ENCODE data around the gene TCHP. TPM values are rescaled to one million over a fixed set of nuclear protein-coding genes. Genes with fewer than 3 reads are reported as not detected.

The TCHP gene
- total and polyA plus RNA-seq, 2 experiments from 2014 or later: 3.1 to 6.2 TPM

DNA sequence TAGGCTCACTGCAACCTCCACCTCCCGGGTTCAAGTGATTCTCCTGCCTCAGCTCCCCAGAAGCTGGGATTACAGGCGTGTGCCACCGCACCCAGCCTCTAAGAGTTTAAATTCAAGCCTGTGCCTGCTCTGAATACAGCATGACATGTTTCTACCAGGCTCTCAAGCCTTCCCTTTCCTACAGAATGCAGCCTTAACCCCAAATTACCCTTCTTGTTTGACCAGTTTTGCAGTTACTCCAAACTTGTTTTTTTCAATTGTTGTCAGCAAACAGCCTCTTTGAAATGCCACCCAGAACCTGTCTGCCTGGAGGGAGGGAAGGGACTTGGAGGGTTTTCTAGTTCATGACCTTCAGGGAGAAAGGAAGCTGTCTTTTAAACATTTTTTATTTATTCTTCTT is 35.2 kb upstream of the TCHP start:
- no peak overlapping the region for H3K4me3 ChIP-seq
- DNase-seq (ENCODE audit: low spot score): peak; percentile 44
- Mint-ChIP-seq H3K27ac (no peak overlapping the region), H3K4me1 (peaks cover 12% of the 10 kb centered on the region), H3K36me3 (ENCODE audit: low read depth) (no peaks in the 10 kb centered on the region), H3K27me3 (ENCODE audit: insufficient read depth, low read depth, poor library complexity) (peaks cover 5% of the 10 kb centered on the region), H3K9me3 (no peaks in the 10 kb centered on the region), H3K4me3 (0 out of 3 replicates have a peak overlapping the region, but pooled peaks have one; percentile 7)
- no peak overlapping the region for H2AFZ ChIP-seq
- H4K20me1 ChIP-seq (replicated peaks; ENCODE audit: insufficient read depth): peaks cover 17% of the 10 kb centered on the region; the same call in 1 of the 2 replicates
- TF ChIP-seq, protein P1, sequence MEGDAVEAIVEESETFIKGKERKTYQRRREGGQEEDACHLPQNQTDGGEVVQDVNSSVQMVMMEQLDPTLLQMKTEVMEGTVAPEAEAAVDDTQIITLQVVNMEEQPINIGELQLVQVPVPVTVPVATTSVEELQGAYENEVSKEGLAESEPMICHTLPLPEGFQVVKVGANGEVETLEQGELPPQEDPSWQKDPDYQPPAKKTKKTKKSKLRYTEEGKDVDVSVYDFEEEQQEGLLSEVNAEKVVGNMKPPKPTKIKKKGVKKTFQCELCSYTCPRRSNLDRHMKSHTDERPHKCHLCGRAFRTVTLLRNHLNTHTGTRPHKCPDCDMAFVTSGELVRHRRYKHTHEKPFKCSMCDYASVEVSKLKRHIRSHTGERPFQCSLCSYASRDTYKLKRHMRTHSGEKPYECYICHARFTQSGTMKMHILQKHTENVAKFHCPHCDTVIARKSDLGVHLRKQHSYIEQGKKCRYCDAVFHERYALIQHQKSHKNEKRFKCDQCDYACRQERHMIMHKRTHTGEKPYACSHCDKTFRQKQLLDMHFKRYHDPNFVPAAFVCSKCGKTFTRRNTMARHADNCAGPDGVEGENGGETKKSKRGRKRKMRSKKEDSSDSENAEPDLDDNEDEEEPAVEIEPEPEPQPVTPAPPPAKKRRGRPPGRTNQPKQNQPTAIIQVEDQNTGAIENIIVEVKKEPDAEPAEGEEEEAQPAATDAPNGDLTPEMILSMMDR (conservative IDR thresholded peaks at IDR 0.05; ENCODE audit: low read depth in 2 of 2): no peak
- no peak for TF ChIP-seq ZNF331 (CRISPR knock-in tag; IDR thresholded peaks at IDR 0.05; ENCODE audit: low read depth)
- TF ChIP-seq JUNB (IDR thresholded peaks at IDR 0.05; ENCODE audit: unreplicated experiment): no peak
- H3K36me3 ChIP-seq (ENCODE audit: insufficient read depth): no peaks in the 10 kb centered on the region
- no peaks in the 10 kb centered on the region for H3K9me2 ChIP-seq (ENCODE audit: insufficient read depth)
- peaks cover 13% of the 10 kb centered on the region for H3K79me2 ChIP-seq (replicated peaks; ENCODE audit: insufficient read depth)
- no peak overlapping the region for H3K4me2 ChIP-seq
- no peaks in the 10 kb centered on the region for H3K4me1 ChIP-seq (ENCODE audit: insufficient read depth)
- H3K27ac ChIP-seq (ENCODE audit: low read depth): no peak overlapping the region
- ATAC-seq: peak; percentile 43; the same call in 2 of the 3 replicates
- no peaks in the 10 kb centered on the region for H3F3A ChIP-seq (replicated peaks; ENCODE audit: low read depth)
- H3K27me3 ChIP-seq (ENCODE audit: insufficient read depth): no peaks in the 10 kb centered on the region

DNA sequence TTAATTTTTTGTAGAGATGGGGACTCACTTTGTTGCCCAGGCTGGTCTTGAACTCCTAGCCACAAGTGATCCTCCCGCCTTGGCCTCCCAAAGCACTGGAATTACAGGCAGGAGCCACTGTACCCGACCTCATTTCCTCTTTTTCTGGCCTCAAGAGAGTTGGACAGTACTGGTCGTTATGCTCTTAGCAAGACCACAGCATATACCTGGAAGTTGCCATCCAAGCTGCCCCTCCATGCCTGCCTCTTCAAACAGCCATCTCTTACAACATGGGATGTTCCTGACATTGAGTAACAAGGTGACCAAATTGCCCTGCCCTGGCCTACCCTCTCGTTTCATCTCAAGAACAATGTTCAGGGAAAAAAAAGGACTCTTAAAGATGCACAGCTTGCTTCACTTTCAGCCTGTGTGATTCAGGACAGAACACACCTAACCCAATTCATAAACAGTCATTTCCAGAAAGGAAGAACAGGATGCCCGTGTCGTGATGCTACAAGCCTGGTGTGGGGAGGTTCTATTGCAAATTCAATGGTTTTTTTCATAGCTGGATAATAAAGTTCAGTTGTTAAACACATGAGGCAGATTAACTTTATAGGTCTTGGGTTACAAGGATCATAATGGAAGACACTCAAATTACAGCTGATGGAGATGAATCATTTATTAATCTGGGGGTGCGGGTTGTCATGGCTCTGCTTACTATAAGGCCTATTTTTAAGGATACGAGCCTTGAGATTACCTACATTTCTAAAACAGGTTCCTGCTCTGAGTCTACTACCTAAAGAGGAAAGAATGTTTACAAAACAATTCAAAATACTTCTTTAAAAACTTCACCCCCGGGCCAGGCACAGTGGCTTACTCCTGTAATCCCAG is 31.7 kb upstream of the TCHP start:
- no peak overlapping the region for H2AFZ ChIP-seq
- H3F3A ChIP-seq (replicated peaks; ENCODE audit: low read depth): 0 out of 2 replicates have a peak, but pooled peaks cover 3% of the 10 kb centered on the region
- peaks cover 9% of the 10 kb centered on the region for H3K4me1 ChIP-seq (ENCODE audit: insufficient read depth)
- peaks cover 36% of the 10 kb centered on the region for H3K79me2 ChIP-seq (replicated peaks; ENCODE audit: insufficient read depth)
- H3K27me3 ChIP-seq (ENCODE audit: insufficient read depth): no peaks in the 10 kb centered on the region
- H3K27ac ChIP-seq (ENCODE audit: low read depth): no peak overlapping the region
- no peak for DNase-seq (ENCODE audit: low spot score)
- no peaks in the 10 kb centered on the region for H3K36me3 ChIP-seq (ENCODE audit: insufficient read depth)
- Mint-ChIP-seq H3K4me3 (no peak overlapping the region), H3K9me3 (no peaks in the 10 kb centered on the region), H3K27me3 (ENCODE audit: insufficient read depth, low read depth, poor library complexity) (peaks cover 5% of the 10 kb centered on the region), H3K4me1 (peaks cover 28% of the 10 kb centered on the region), H3K27ac (no peak overlapping the region), H3K36me3 (ENCODE audit: low read depth) (peaks cover 5% of the 10 kb centered on the region; the same call in 2 of the 3 replicates)
- H3K4me3 ChIP-seq: no peak overlapping the region
- ATAC-seq: no peak
- no peaks in the 10 kb centered on the region for H3K9me2 ChIP-seq (ENCODE audit: insufficient read depth)
- no peak overlapping the region for H3K4me2 ChIP-seq
- H4K20me1 ChIP-seq (replicated peaks; ENCODE audit: insufficient read depth): peaks cover 11% of the 10 kb centered on the region; the same call in 1 of the 2 replicates
- TF ChIP-seq JUNB (IDR thresholded peaks at IDR 0.05; ENCODE audit: unreplicated experiment) (no peak), NANOG (IDR thresholded peaks at IDR 0.05; ENCODE audit: borderline replicate concordance) (no peak), ZNF331 (CRISPR knock-in tag; IDR thresholded peaks at IDR 0.05; ENCODE audit: low read depth) (no peak), ZNF114 (CRISPR knock-in tag; IDR thresholded peaks at IDR 0.05) (no peak), CREB1 (CRISPR knock-in tag; IDR thresholded peaks at IDR 0.05; ENCODE audit: low read depth) (no peak), POLR2AphosphoS5 (IDR thresholded peaks at IDR 0.05; ENCODE audit: low read depth) (no peak), EZH2phosphoT487 (IDR thresholded peaks at IDR 0.05; ENCODE audit: unreplicated experiment) (no peak)
- TF ChIP-seq, protein P2, sequence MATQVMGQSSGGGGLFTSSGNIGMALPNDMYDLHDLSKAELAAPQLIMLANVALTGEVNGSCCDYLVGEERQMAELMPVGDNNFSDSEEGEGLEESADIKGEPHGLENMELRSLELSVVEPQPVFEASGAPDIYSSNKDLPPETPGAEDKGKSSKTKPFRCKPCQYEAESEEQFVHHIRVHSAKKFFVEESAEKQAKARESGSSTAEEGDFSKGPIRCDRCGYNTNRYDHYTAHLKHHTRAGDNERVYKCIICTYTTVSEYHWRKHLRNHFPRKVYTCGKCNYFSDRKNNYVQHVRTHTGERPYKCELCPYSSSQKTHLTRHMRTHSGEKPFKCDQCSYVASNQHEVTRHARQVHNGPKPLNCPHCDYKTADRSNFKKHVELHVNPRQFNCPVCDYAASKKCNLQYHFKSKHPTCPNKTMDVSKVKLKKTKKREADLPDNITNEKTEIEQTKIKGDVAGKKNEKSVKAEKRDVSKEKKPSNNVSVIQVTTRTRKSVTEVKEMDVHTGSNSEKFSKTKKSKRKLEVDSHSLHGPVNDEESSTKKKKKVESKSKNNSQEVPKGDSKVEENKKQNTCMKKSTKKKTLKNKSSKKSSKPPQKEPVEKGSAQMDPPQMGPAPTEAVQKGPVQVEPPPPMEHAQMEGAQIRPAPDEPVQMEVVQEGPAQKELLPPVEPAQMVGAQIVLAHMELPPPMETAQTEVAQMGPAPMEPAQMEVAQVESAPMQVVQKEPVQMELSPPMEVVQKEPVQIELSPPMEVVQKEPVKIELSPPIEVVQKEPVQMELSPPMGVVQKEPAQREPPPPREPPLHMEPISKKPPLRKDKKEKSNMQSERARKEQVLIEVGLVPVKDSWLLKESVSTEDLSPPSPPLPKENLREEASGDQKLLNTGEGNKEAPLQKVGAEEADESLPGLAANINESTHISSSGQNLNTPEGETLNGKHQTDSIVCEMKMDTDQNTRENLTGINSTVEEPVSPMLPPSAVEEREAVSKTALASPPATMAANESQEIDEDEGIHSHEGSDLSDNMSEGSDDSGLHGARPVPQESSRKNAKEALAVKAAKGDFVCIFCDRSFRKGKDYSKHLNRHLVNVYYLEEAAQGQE (IDR thresholded peaks at IDR 0.05; ENCODE audit: unreplicated experiment): no peak
- TF ChIP-seq, protein P3, sequence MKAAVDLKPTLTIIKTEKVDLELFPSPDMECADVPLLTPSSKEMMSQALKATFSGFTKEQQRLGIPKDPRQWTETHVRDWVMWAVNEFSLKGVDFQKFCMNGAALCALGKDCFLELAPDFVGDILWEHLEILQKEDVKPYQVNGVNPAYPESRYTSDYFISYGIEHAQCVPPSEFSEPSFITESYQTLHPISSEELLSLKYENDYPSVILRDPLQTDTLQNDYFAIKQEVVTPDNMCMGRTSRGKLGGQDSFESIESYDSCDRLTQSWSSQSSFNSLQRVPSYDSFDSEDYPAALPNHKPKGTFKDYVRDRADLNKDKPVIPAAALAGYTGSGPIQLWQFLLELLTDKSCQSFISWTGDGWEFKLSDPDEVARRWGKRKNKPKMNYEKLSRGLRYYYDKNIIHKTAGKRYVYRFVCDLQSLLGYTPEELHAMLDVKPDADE (IDR thresholded peaks at IDR 0.05): no peak
